Measurements from ENCODE around the gene SELENOW. TPM values are rescaled to one million over a fixed set of nuclear protein-coding genes. Genes with fewer than 3 reads are reported as not detected.
A peak's percentile ranks its signal among the peaks of the same experiment; 100 is the strongest.
"Not testable (repeated sequence)": the region's sequence is repeated elsewhere in the genome, so short reads cannot be mapped to it uniquely, and the experiment has no call there.

The SELENOW gene
- total RNA-seq, 1 experiment from 2014 or later, result 1,115 TPM

DNA sequence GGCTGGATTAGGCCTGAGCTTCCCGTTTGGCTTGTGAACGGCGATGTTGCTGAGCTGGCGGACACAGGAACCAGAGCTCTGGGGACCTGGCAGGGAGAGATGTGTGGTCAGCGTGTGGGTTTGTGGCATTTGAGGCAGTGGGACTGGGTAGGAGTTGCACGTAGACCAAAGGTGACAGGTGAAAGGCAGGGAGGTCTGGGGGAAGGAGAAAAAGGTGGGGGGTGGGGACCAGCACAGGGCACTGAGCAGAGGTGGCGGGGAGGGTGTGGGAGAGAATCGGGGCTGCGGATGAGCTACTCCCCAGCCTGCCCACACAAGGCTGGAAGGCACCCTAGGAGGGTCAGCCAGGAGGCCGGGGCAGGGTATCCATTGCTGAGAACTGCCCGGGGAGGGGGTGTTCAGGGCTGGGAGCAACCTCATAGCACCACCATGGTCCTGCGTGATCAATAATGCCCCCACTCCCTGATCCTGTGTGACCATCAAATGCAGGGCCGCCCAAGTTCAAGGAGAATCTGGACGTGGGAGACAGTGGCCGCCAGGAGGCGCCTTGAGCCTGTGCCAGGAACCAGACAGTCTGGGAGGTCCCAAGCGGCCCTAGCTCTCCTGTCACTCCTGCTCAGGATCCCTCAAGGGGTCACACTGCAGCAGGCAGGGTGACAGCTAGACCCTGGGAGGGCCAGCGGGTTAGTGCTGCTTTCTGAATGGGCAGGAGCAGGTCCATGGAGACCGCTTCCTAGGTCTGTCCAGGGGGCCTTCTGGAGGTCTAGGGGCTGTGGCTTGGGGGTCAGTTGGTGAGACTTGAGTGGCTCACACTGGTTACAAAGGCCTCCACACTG is 12.8 kb upstream of the SELENOW start:
- Histone ChIP-seq H3K4me3 (ENCODE audit: insufficient read depth, low read depth, low read length) (no peak overlapping the region), H3K27me3 (ENCODE audit: control insufficient read depth, insufficient read depth, low read length) (no peaks in the 10 kb centered on the region), H3K36me3 (replicated peaks; ENCODE audit: control insufficient read depth, insufficient read depth, low read length) (no peaks in the 10 kb centered on the region)
- peak; percentile 87 for DNase-seq

- Histone ChIP-seq H3K36me3 (replicated peaks; ENCODE audit: control insufficient read depth, insufficient read depth, low read length) (no peaks in the 10 kb centered on the region), H3K27me3 (ENCODE audit: control insufficient read depth, insufficient read depth, low read length) (no peaks in the 10 kb centered on the region), H3K4me3 (ENCODE audit: insufficient read depth, low read depth, low read length) (no peak overlapping the region)
- no peak for DNase-seq
Observed at GRCh38 chr19:47766359-47766620, 12.2 kb upstream of the SELENOW start.

DNA sequence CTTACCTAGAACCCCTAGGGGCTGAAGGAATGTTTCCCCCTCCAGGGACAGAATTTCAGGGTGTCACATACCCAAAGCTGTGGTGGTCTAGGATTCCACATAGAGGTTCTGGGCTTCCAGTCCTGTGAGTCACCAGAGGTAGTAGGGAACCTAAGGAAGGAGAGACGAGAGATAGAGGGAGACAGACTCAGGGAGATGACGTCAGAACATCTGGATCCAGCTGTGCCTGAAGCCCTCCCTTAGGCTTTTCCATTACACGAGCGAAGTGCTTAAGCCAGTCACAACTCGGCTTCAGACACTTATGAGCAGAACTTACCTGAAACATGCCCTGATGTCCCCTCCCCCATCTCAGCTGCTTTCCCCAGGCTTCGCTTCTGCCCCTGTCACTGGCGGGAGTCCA is 11.8 kb upstream of the SELENOW start:
- DNase-seq, result no peak
- H3K4me3 ChIP-seq (ENCODE audit: insufficient read depth, low read depth, low read length), result no peak overlapping the region
- H3K36me3 ChIP-seq (replicated peaks; ENCODE audit: control insufficient read depth, insufficient read depth, low read length), result no peaks in the 10 kb centered on the region
- no peaks in the 10 kb centered on the region for H3K27me3 ChIP-seq (ENCODE audit: control insufficient read depth, insufficient read depth, low read length)

DNA sequence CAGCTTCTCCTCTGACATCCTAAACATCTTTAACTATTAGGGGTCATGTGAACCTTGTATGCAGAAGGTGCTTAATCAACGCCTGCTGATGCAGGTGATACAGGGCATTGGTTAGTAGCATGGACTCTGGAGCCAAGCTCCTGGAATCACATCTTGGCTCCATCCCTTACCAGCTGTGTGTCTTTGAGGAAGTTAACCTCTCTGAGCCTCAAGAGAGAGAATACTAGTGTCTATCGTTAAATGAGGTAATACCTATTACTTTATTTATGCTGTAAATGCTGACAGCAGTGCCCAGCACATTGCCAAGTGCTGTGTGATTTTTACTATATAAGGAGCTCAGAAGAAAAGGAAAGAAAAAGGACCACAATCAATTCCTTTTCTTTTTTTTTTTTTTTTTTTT is 11.2 kb upstream of the SELENOW start:
- H3K36me3 ChIP-seq (replicated peaks; ENCODE audit: control insufficient read depth, insufficient read depth, low read length), result no peaks in the 10 kb centered on the region
- H3K4me3 ChIP-seq (ENCODE audit: insufficient read depth, low read depth, low read length), result no peak overlapping the region
- no peak for DNase-seq
- no peaks in the 10 kb centered on the region for H3K27me3 ChIP-seq (ENCODE audit: control insufficient read depth, insufficient read depth, low read length)

DNA sequence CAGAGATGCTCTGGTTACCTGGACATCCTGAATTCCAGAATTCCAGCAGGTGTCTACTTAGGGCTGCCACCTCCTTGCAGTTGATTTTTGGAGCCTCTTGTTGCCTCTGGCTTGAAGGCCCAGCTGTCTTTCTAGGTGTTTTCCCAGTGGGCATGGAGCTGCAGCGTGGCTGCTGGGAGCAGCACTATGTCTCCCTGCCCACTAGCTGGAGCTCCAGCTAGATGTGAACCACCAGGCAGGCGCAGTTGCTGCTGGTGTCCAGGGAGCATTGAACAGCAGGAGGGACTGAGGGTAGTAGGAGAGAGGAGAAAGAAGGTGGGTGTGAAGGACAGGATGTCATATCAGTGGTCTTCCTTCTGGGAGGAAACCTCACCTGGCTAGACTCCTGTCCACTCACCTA is 9.9 kb upstream of the SELENOW start:
- Histone ChIP-seq H3K4me3 (ENCODE audit: insufficient read depth, low read depth, low read length) (no peak overlapping the region), H3K36me3 (replicated peaks; ENCODE audit: control insufficient read depth, insufficient read depth, low read length) (no peaks in the 10 kb centered on the region), H3K27me3 (ENCODE audit: control insufficient read depth, insufficient read depth, low read length) (no peaks in the 10 kb centered on the region)
- DNase-seq, result no peak

GRCh38 chr19:47769534-47769933 is 9.0 kb upstream of the SELENOW start:
- no peak for DNase-seq
- Histone ChIP-seq H3K27me3 (ENCODE audit: control insufficient read depth, insufficient read depth, low read length) (no peaks in the 10 kb centered on the region), H3K36me3 (replicated peaks; ENCODE audit: control insufficient read depth, insufficient read depth, low read length) (no peaks in the 10 kb centered on the region), H3K4me3 (ENCODE audit: insufficient read depth, low read depth, low read length) (no peak overlapping the region)

GRCh38 chr19:47771291-47771690 is 7.2 kb upstream of the SELENOW start:
- not testable (repeated sequence) for DNase-seq; H3K4me3 ChIP-seq (ENCODE audit: insufficient read depth, low read depth, low read length); H3K36me3 ChIP-seq (replicated peaks; ENCODE audit: control insufficient read depth, insufficient read depth, low read length); H3K27me3 ChIP-seq (ENCODE audit: control insufficient read depth, insufficient read depth, low read length)

DNA sequence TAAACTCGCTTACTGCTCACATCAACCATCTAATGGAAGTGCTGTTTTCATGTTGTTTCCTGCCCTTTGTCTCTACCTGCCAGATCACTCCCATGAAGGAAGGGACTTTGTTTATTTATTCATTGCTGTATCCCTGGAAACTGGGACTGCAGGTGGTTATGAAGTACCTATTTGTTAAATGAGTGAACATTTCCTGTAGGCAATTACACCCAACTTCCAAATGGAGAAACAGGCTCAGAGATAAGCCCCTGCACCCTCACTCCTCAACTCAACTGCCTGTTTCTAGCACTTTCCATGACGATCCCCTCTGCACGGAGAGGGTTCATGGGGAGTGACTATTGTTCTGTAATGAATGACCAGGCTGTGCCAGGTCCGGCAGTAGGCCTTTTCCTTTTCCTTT is 1.9 kb upstream of the SELENOW start:
- DNase-seq, result peak; percentile 49
- H3K4me3 ChIP-seq (ENCODE audit: insufficient read depth, low read depth, low read length), result no peak overlapping the region
- no peaks in the 10 kb centered on the region for H3K27me3 ChIP-seq (ENCODE audit: control insufficient read depth, insufficient read depth, low read length)
- peaks cover 11% of the 10 kb centered on the region for H3K36me3 ChIP-seq (replicated peaks; ENCODE audit: control insufficient read depth, insufficient read depth, low read length)

GRCh38 chr19:47777245-47778048 is 1.1 kb upstream of the SELENOW start:
- not testable (repeated sequence) for DNase-seq; H3K27me3 ChIP-seq (ENCODE audit: control insufficient read depth, insufficient read depth, low read length)
- peaks cover 18% of the 10 kb centered on the region for H3K36me3 ChIP-seq (replicated peaks; ENCODE audit: control insufficient read depth, insufficient read depth, low read length)
- peak overlapping the region; percentile 88 for H3K4me3 ChIP-seq (ENCODE audit: insufficient read depth, low read depth, low read length)

GRCh38 chr19:47778954-47779351 is 450 bp downstream of the SELENOW start:
- peak overlapping the region; percentile 88 for H3K4me3 ChIP-seq (ENCODE audit: insufficient read depth, low read depth, low read length)
- peak; percentile 67 for DNase-seq

GRCh38 chr19:47779524-47780214 is 1.2 kb downstream of the SELENOW start:
- H3K27me3 ChIP-seq (ENCODE audit: control insufficient read depth, insufficient read depth, low read length), result no peaks in the 10 kb centered on the region
- DNase-seq, result no peak
- peak overlapping the region; percentile 88 for H3K4me3 ChIP-seq (ENCODE audit: insufficient read depth, low read depth, low read length)
- peaks cover 25% of the 10 kb centered on the region for H3K36me3 ChIP-seq (replicated peaks; ENCODE audit: control insufficient read depth, insufficient read depth, low read length)

More at GRCh38 chr19:47778954-47779351, 450 bp downstream of the SELENOW start:
- Histone ChIP-seq H3K27me3 (ENCODE audit: control insufficient read depth, insufficient read depth, low read length) (no peaks in the 10 kb centered on the region), H3K36me3 (replicated peaks; ENCODE audit: control insufficient read depth, insufficient read depth, low read length) (peaks cover 23% of the 10 kb centered on the region)

- DNase-seq, result no peak
- peaks cover 26% of the 10 kb centered on the region for H3K36me3 ChIP-seq (replicated peaks; ENCODE audit: control insufficient read depth, insufficient read depth, low read length)
- H3K27me3 ChIP-seq (ENCODE audit: control insufficient read depth, insufficient read depth, low read length), result no peaks in the 10 kb centered on the region
- peak overlapping the region; percentile 10; the same call in 1 of the 2 replicates for H3K4me3 ChIP-seq (ENCODE audit: insufficient read depth, low read depth, low read length)
Observed at GRCh38 chr19:47780215-47780551, 1.7 kb downstream of the SELENOW start.

- Histone ChIP-seq H3K36me3 (replicated peaks; ENCODE audit: control insufficient read depth, insufficient read depth, low read length) (peaks cover 30% of the 10 kb centered on the region), H3K4me3 (ENCODE audit: insufficient read depth, low read depth, low read length) (no peak overlapping the region), H3K27me3 (ENCODE audit: control insufficient read depth, insufficient read depth, low read length) (no peaks in the 10 kb centered on the region)
- DNase-seq, result no peak
Observed at GRCh38 chr19:47781590-47782262, 3.2 kb downstream of the SELENOW start.

DNA sequence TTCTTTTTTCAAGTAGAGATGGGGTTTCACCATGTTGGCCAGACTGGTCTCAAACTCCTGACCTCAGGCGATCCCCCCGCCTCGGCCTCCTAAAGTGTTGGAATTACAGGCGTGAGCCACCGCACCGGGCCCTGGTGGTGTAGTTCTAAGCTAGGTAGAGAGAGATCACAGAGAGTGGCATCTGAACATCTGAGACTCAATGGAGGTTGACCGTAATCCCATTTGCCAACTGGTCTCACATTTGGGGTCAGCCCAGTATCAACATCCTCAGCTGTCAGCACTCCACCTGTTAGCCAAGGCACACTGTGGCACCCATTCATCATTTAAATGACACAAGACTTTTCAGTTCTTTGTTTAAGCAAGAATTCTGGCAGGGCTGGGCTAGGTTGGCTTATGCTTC is 8.1 kb downstream of the SELENOW start:
- no peak overlapping the region for H3K4me3 ChIP-seq (ENCODE audit: insufficient read depth, low read depth, low read length)
- no peaks in the 10 kb centered on the region for H3K27me3 ChIP-seq (ENCODE audit: control insufficient read depth, insufficient read depth, low read length)
- DNase-seq, result no peak
- peaks cover 19% of the 10 kb centered on the region for H3K36me3 ChIP-seq (replicated peaks; ENCODE audit: control insufficient read depth, insufficient read depth, low read length)
